Measurements from ENCODE around the gene EN1.

- no peak for TF ChIP-seq SUZ12 (IDR thresholded peaks at IDR 0.05; ENCODE audit: extremely low read depth, insufficient read depth, insufficient read length)
- TF ChIP-seq ZNF274 (IDR thresholded peaks at IDR 0.05; ENCODE audit: low read depth, low read length) = no peak
- TF ChIP-seq YY1 (IDR thresholded peaks at IDR 0.05; ENCODE audit: insufficient read depth, insufficient read length) = no peak
These were observed 13.6 kb downstream of the EN1 start for GRCh38 chr2:118833716-118834439.
